LoVo (cell line): ENCODE measurements around the gene PRKAR1A.

Experiments used
- DNase-seq: peaks from one replicate; pipeline ENCODE4 v3.0.0-alpha.2; 2016; ENCODE audit warnings: low spot score

The PRKAR1A gene

GRCh38 chr17:68600067-68600930 lies 88.1 kb downstream of the PRKAR1A start:
- no peak for DNase-seq
